GM12865 (cell line): ENCODE data around the gene IFT80.

Experiments
- DNase-seq: peaks from one replicate; pipeline ENCODE4 v3.0.0; 2010; ENCODE audit warnings: low read depth
- H3K4me3 ChIP-seq: 2 replicates; pipeline ENCODE4 v1.5.1; 2011; ENCODE audit warnings: mild to moderate bottlenecking, low read depth, low read length, control low read depth
- TF ChIP-seq, protein P1 (sequence below): IDR thresholded peaks from 2 replicates; pipeline ENCODE4 v1.5.1; 2011; ENCODE audit warnings: low read length, control low read depth, low read depth, inconsistent platforms; ENCODE audit not compliant: insufficient read depth; ENCODE audit errors: missing control alignments

Gene IFT80

DNA sequence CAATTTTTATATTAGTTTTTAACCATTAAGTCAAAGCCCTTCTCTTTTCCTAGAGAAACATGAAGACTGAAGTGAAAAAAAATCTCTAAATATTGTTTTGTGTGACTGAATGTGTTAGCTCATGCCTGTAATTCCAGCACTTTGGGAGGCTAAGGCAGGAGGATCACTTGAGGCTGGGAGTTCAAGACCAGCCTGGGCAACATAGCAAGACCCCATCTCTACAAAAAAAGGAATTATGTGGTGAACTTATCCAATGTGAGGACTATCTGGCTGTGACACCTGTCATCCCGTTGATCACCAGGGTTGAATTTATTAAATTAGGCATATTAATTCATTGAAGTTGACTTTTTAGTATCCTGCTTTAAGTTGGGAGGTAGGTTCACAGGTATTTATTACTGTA is 13.5 kb upstream of the IFT80 start:
- DNase-seq, result no peak
- TF ChIP-seq, protein P1, sequence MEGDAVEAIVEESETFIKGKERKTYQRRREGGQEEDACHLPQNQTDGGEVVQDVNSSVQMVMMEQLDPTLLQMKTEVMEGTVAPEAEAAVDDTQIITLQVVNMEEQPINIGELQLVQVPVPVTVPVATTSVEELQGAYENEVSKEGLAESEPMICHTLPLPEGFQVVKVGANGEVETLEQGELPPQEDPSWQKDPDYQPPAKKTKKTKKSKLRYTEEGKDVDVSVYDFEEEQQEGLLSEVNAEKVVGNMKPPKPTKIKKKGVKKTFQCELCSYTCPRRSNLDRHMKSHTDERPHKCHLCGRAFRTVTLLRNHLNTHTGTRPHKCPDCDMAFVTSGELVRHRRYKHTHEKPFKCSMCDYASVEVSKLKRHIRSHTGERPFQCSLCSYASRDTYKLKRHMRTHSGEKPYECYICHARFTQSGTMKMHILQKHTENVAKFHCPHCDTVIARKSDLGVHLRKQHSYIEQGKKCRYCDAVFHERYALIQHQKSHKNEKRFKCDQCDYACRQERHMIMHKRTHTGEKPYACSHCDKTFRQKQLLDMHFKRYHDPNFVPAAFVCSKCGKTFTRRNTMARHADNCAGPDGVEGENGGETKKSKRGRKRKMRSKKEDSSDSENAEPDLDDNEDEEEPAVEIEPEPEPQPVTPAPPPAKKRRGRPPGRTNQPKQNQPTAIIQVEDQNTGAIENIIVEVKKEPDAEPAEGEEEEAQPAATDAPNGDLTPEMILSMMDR, result no peak
- H3K4me3 ChIP-seq, result no peak overlapping the region

DNA sequence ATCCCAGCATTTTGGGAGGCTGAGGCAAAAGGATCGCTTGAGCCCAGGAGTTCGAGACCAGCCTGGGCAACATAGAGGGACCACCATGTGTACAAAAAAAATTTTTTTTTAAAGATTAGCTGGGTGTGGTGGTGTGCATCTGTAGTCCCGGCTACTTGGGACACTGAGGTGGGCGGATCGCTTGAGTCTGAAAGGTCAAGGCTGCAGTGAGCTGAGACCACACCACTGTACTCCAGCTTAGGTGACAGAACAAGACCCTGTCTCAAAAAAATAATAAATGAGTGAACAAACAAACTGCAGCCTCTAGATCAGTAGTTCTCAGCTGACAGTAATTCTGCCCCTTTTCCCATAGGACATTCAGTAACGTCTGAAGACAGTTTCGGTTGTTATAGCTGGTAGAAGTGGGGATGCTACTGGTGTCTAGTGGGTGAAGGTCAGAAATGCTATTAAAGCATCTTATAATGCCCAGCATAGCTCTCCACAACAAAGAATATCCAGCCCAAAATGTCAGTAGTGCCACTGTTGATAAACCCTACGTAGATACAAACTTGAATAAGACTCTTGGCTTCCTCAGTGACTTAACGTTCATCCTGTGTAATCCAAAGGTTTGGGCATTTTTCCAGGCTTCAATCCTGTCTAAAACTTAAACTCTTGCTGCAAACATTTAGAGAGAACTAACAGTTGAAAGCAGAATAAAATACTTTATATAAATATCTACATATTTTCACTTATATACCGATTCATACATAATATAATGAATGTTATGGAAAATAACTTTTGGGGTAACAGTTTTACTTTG is 11.0 kb upstream of the IFT80 start:
- H3K4me3 ChIP-seq, result no peak overlapping the region
- TF ChIP-seq, protein P1, result no peak
- DNase-seq, result no peak

DNA sequence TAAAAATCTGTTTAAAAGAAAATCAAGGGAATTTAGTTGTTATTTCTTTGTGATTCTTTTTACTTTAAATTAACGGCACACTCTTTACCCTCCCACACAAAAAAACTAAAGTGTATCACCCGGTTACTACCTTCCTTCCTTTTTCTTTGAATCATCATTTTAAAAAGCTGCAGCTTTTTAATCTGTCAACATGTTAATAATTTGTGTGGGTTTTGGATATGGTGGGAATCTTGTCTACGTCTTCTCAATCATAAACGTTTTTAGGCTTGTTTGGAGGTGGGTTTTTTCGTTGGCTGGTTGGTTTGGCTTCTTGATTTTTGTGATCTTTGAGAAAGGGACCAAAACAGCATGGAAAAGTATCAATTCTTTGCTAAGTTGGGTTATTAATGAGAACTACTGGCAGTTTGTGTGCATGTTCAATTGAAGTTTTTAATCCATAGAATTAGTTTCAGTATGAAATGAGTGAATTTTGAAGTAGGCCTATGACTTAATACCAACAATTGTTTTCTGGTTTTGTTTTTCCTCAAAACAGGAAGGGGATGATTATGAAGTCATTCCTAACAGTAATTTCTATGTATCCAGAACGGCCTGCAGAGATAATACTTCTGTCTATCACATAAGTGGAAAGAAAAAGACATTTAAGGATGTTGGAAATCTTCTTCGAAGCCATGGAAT is 4.9 kb upstream of the IFT80 start:
- peak overlapping the region; percentile 85 for H3K4me3 ChIP-seq
- DNase-seq, result no peak

DNA sequence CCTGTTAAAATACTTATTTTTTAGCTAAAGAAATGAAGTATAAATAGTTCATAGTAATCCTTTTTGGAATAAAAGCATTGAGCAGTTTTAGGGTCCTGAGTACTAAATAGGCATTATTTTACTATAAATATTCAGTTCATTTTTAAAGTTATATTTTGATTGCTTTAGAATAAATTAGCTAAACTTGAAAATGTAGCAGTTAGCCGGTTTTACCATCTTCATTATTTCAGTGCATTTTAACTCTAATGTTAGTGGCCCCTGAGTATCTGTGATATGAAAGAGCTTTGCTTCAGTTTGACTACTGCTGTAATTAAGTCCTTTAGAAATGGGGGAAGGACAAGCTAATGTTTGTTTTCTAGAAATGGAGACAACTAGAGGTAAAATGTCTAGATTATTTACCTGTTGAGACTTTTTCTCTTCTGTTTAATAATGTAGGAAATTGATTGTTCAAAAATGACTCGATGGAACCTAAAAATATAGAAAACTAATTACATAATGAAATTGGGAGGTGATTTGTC is 4.1 kb upstream of the IFT80 start:
- H3K4me3 ChIP-seq, result peak overlapping the region; percentile 85
- TF ChIP-seq, protein P1, result no peak
- no peak for DNase-seq

More for the DNA sequence above, 4.9 kb upstream of the IFT80 start:
- TF ChIP-seq, protein P1, result no peak

DNA sequence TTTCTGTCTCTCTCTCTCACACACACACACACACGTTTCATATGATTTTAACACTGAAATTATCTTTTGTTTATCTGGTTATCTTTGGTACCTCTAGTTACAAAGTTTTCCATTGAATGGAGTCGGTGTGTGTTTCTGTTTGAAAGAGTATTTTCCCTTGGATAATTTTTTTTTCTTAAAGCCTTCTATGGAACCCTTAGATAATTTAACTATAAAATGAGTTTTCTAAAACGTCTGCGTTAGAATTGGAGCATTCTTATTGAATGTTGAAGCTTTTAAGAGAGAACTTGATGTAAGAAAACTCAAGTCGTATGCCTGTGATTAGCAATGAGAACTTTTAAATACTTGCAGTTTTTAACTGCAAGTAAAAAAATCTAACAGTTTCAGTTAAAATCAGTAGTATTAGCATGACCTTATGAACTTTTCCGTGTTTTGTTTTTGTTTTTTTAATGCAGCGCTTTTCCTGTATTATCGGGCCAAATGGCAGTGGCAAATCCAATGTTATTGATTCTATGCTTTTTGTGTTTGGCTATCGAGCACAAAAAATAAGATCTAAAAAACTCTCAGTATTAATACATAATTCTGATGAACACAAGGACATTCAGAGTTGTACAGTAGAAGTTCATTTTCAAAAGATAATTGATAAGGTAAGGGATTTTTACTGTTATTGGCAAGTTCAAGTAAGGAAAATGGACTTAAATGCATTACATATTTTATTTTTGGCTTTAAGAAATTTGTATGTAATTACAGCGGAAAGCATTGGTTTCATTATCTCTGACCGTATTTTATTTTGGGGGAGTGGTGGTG is 3.4 kb upstream of the IFT80 start:
- H3K4me3 ChIP-seq, result peak overlapping the region; percentile 85
- TF ChIP-seq, protein P1, result no peak
- no peak for DNase-seq

DNA sequence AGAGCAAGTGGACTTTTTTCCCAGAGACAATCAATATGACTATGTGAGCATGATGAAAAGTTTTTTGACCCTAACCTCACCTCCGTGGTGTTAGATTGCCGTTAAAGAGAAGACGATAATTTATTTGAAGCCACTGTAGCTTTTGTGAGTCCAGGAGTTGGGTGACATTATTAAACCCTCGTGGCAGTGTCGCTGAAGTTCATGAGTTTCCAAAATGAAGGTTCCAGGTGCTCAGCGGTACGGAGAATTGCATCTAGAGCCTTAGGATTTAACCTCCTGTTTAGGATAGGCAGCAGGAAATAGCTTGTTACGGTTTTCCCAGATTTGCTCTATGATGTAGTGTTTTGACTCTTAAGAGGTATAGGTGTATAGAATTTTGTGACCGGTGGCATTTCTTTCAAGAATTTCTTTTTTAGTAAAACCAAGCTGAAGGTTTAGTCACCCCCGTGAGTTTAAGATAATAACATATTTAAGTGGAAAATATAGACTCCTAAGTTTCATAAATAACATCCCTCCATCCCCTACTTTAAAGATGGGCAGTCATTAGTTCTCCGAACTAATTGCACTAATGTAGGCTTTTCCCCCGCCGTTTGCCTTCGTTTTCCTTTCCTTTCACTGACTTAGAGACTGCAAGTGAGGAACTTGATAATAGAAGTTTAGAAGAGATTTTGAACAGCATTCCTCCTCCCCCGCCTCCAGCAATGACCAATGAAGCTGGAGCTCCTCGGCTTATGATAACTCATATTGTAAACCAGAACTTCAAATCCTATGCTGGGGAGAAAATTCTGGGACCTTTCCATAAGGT is 2.5 kb upstream of the IFT80 start:
- peak; percentile 45 for DNase-seq
- TF ChIP-seq, protein P1, result no peak
- H3K4me3 ChIP-seq, result peak overlapping the region; percentile 85
